ES-I3 (cell line): Measurements from ENCODE around the gene CDH4.

Source experiments
- H3K36me3 ChIP-seq: 2 replicates; pipeline ENCODE4 v1.6.1; 2013; ENCODE audit warnings: mild to moderate bottlenecking, low read length, control low read depth, moderate library complexity; ENCODE audit not compliant: insufficient read depth
- H3K4me1 ChIP-seq: 2 replicates; pipeline ENCODE4 v1.6.1; 2013; ENCODE audit warnings: mild to moderate bottlenecking, control low read depth, low read length; ENCODE audit not compliant: insufficient read depth
- H3K9ac ChIP-seq: 2 replicates; pipeline ENCODE4 v1.6.1; 2013; ENCODE audit warnings: low read depth, mild to moderate bottlenecking, low read length, moderate library complexity
- H3K9me3 ChIP-seq: 2 replicates; pipeline ENCODE4 v1.6.1; 2013; ENCODE audit warnings: mild to moderate bottlenecking, low read length, moderate library complexity; ENCODE audit not compliant: control insufficient read depth, insufficient read depth

The CDH4 gene

GRCh38 chr20:61535956-61536355 lies 283.9 kb downstream of the CDH4 start:
- no peaks in the 10 kb centered on the region for H3K36me3 ChIP-seq
- peaks cover 10% of the 10 kb centered on the region for H3K4me1 ChIP-seq
- no peak overlapping the region for H3K9ac ChIP-seq
- H3K9me3 ChIP-seq = no peaks in the 10 kb centered on the region

GRCh38 chr20:61536671-61537070 lies 284.6 kb downstream of the CDH4 start:
- Histone ChIP-seq H3K4me1 (peaks cover 10% of the 10 kb centered on the region), H3K9me3 (no peaks in the 10 kb centered on the region), H3K36me3 (no peaks in the 10 kb centered on the region)

GRCh38 chr20:61537239-61538182 lies 285.4 kb downstream of the CDH4 start:
- Histone ChIP-seq H3K9ac (no peak overlapping the region), H3K4me1 (0 out of 2 replicates have a peak, but pooled peaks cover 1% of the 10 kb centered on the region), H3K9me3 (no peaks in the 10 kb centered on the region), H3K36me3 (no peaks in the 10 kb centered on the region)

More at GRCh38 chr20:61536671-61537070, 284.6 kb downstream of the CDH4 start:
- no peak overlapping the region for H3K9ac ChIP-seq

- no peaks in the 10 kb centered on the region for H3K36me3 ChIP-seq
- no peaks in the 10 kb centered on the region for H3K9me3 ChIP-seq
- H3K9ac ChIP-seq = no peak overlapping the region
- H3K4me1 ChIP-seq = no peaks in the 10 kb centered on the region
Observed at GRCh38 chr20:61538183-61538942, 286.3 kb downstream of the CDH4 start.

- Histone ChIP-seq H3K9me3 (no peaks in the 10 kb centered on the region), H3K9ac (no peak overlapping the region), H3K36me3 (no peaks in the 10 kb centered on the region)
Observed at GRCh38 chr20:61538943-61539265, 286.8 kb downstream of the CDH4 start.

GRCh38 chr20:61539706-61540360 lies 287.8 kb downstream of the CDH4 start:
- Histone ChIP-seq H3K9me3 (no peaks in the 10 kb centered on the region), H3K36me3 (no peaks in the 10 kb centered on the region), H3K9ac (no peak overlapping the region), H3K4me1 (no peaks in the 10 kb centered on the region)

More at GRCh38 chr20:61538943-61539265, 286.8 kb downstream of the CDH4 start:
- H3K4me1 ChIP-seq = no peaks in the 10 kb centered on the region

- Histone ChIP-seq H3K36me3 (no peaks in the 10 kb centered on the region; the same call in 1 of the 2 replicates), H3K9ac (no peak overlapping the region), H3K4me1 (no peaks in the 10 kb centered on the region), H3K9me3 (no peaks in the 10 kb centered on the region)
Observed at GRCh38 chr20:61541537-61541936, 289.5 kb downstream of the CDH4 start.

- no peaks in the 10 kb centered on the region for H3K9me3 ChIP-seq
- H3K9ac ChIP-seq = no peak overlapping the region
- H3K4me1 ChIP-seq = no peaks in the 10 kb centered on the region
- no peaks in the 10 kb centered on the region; the same call in 1 of the 2 replicates for H3K36me3 ChIP-seq
Observed at GRCh38 chr20:61543086-61543485, 291.0 kb downstream of the CDH4 start.

GRCh38 chr20:61543931-61544745 lies 292.1 kb downstream of the CDH4 start:
- H3K36me3 ChIP-seq = no peaks in the 10 kb centered on the region; the same call in 1 of the 2 replicates
- H3K9me3 ChIP-seq = no peaks in the 10 kb centered on the region
- H3K9ac ChIP-seq = no peak overlapping the region
- H3K4me1 ChIP-seq = no peaks in the 10 kb centered on the region

GRCh38 chr20:61544910-61545889 lies 293.1 kb downstream of the CDH4 start:
- Histone ChIP-seq H3K36me3 (no peaks in the 10 kb centered on the region; the same call in 1 of the 2 replicates), H3K9me3 (no peaks in the 10 kb centered on the region), H3K4me1 (no peaks in the 10 kb centered on the region), H3K9ac (no peak overlapping the region)

GRCh38 chr20:61546641-61547040 lies 294.6 kb downstream of the CDH4 start:
- Histone ChIP-seq H3K36me3 (peaks cover 2% of the 10 kb centered on the region), H3K4me1 (no peaks in the 10 kb centered on the region), H3K9ac (no peak overlapping the region), H3K9me3 (peaks cover 5% of the 10 kb centered on the region; the same call in 1 of the 2 replicates)

- H3K9me3 ChIP-seq = peaks cover 5% of the 10 kb centered on the region; the same call in 1 of the 2 replicates
- H3K36me3 ChIP-seq = peaks cover 2% of the 10 kb centered on the region
- no peaks in the 10 kb centered on the region for H3K4me1 ChIP-seq
- H3K9ac ChIP-seq = no peak overlapping the region
Observed at GRCh38 chr20:61548069-61548468, 296.0 kb downstream of the CDH4 start.

- Histone ChIP-seq H3K9ac (no peak overlapping the region), H3K4me1 (no peaks in the 10 kb centered on the region), H3K36me3 (peaks cover 2% of the 10 kb centered on the region), H3K9me3 (peaks cover 5% of the 10 kb centered on the region; the same call in 1 of the 2 replicates)
Observed at GRCh38 chr20:61549865-61550264, 297.8 kb downstream of the CDH4 start.
